HL-60 (cell line): ENCODE measurements around the gene NAP1L4.

ENCODE experiments used
- DNase-seq, 2 experiments: peaks; one replicate each; pipeline ENCODE4 v3.0.0-alpha.2; 2010 to 2020; ENCODE audit warnings: low read depth in 1 of 2, low spot score in 1 of 2
- H3K27ac ChIP-seq: fragments of 250-450 bp; sonication (Bioruptor Pico); replicated peaks from 2 replicates; pipeline ENCODE4 v1.5.1; 2020; ENCODE audit warnings: mild to moderate bottlenecking, moderate library complexity
- H3K27me3 ChIP-seq: fragments of 250-450 bp; sonication (Bioruptor Pico); 2 replicates; pipeline ENCODE4 v1.5.1; 2021; ENCODE audit warnings: mild to moderate bottlenecking, moderate library complexity; ENCODE audit not compliant: insufficient read depth, poor library complexity, severe bottlenecking
- H3K4me3 ChIP-seq: replicated peaks from 2 replicates; pipeline ENCODE4 v1.5.1; 2011; ENCODE audit warnings: mild to moderate bottlenecking, control low read depth, low read length; ENCODE audit not compliant: insufficient read depth
- GABPA ChIP-seq: IDR thresholded peaks from 2 replicates; pipeline ENCODE4 v1.6.1; 2012; ENCODE audit warnings: low read depth
- POLR2AphosphoS5 ChIP-seq: IDR thresholded peaks from 2 replicates; pipeline ENCODE4 v1.6.1; 2012; ENCODE audit warnings: low read depth
- SPI1 ChIP-seq: IDR thresholded peaks from 2 replicates; pipeline ENCODE4 v1.6.1; 2012; ENCODE audit warnings: low read depth, mild to moderate bottlenecking, borderline replicate concordance
- TF ChIP-seq, protein P1 (sequence below): IDR thresholded peaks from 2 replicates; pipeline ENCODE4 v1.6.1; 2012; ENCODE audit warnings: low read depth; ENCODE audit not compliant: insufficient replicate concordance
- TF ChIP-seq, protein P2 (sequence below): IDR thresholded peaks from one replicate; pipeline ENCODE4 v1.5.1; 2011; ENCODE audit warnings: low read length, control low read depth, inconsistent platforms; ENCODE audit not compliant: insufficient read depth

The NAP1L4 gene

GRCh38 chr11:2958251-2958650 lies 33.9 kb downstream of the NAP1L4 start:
- Histone ChIP-seq H3K4me3 (no peak overlapping the region), H3K27me3 (no peaks in the 10 kb centered on the region), H3K27ac (no peak overlapping the region)
- TF ChIP-seq, protein P1, sequence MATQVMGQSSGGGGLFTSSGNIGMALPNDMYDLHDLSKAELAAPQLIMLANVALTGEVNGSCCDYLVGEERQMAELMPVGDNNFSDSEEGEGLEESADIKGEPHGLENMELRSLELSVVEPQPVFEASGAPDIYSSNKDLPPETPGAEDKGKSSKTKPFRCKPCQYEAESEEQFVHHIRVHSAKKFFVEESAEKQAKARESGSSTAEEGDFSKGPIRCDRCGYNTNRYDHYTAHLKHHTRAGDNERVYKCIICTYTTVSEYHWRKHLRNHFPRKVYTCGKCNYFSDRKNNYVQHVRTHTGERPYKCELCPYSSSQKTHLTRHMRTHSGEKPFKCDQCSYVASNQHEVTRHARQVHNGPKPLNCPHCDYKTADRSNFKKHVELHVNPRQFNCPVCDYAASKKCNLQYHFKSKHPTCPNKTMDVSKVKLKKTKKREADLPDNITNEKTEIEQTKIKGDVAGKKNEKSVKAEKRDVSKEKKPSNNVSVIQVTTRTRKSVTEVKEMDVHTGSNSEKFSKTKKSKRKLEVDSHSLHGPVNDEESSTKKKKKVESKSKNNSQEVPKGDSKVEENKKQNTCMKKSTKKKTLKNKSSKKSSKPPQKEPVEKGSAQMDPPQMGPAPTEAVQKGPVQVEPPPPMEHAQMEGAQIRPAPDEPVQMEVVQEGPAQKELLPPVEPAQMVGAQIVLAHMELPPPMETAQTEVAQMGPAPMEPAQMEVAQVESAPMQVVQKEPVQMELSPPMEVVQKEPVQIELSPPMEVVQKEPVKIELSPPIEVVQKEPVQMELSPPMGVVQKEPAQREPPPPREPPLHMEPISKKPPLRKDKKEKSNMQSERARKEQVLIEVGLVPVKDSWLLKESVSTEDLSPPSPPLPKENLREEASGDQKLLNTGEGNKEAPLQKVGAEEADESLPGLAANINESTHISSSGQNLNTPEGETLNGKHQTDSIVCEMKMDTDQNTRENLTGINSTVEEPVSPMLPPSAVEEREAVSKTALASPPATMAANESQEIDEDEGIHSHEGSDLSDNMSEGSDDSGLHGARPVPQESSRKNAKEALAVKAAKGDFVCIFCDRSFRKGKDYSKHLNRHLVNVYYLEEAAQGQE: no peak
- TF ChIP-seq SPI1: no peak
- TF ChIP-seq, protein P2, sequence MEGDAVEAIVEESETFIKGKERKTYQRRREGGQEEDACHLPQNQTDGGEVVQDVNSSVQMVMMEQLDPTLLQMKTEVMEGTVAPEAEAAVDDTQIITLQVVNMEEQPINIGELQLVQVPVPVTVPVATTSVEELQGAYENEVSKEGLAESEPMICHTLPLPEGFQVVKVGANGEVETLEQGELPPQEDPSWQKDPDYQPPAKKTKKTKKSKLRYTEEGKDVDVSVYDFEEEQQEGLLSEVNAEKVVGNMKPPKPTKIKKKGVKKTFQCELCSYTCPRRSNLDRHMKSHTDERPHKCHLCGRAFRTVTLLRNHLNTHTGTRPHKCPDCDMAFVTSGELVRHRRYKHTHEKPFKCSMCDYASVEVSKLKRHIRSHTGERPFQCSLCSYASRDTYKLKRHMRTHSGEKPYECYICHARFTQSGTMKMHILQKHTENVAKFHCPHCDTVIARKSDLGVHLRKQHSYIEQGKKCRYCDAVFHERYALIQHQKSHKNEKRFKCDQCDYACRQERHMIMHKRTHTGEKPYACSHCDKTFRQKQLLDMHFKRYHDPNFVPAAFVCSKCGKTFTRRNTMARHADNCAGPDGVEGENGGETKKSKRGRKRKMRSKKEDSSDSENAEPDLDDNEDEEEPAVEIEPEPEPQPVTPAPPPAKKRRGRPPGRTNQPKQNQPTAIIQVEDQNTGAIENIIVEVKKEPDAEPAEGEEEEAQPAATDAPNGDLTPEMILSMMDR: no peak
- TF ChIP-seq POLR2AphosphoS5: no peak
- TF ChIP-seq GABPA: no peak
- peak in 1 of 2 experiments; percentile 35 for DNase-seq

GRCh38 chr11:2955906-2956476 lies 36.1 kb downstream of the NAP1L4 start:
- H3K27me3 ChIP-seq: no peaks in the 10 kb centered on the region
- H3K27ac ChIP-seq: no peak overlapping the region
- TF ChIP-seq POLR2AphosphoS5 (no peak), SPI1 (no peak), GABPA (no peak)
- TF ChIP-seq, protein P2: no peak
- TF ChIP-seq, protein P1: no peak
- no peak for DNase-seq
- H3K4me3 ChIP-seq: no peak overlapping the region

GRCh38 chr11:2954263-2954662 lies 37.9 kb downstream of the NAP1L4 start:
- H3K4me3 ChIP-seq: no peak overlapping the region
- no peaks in the 10 kb centered on the region for H3K27me3 ChIP-seq
- DNase-seq: no peak
- TF ChIP-seq, protein P1: no peak
- TF ChIP-seq GABPA (no peak), POLR2AphosphoS5 (no peak), SPI1 (no peak)
- TF ChIP-seq, protein P2: no peak
- H3K27ac ChIP-seq: no peak overlapping the region
